Mucosa of descending colon (tissue), 3 donors: ENCODE results near the gene KCNAB3. TPM values are rescaled to one million over a fixed set of nuclear protein-coding genes. Genes with fewer than 3 reads are reported as not detected.
A peak's percentile ranks its signal among the peaks of the same experiment; 100 is the strongest.
"Not testable (repeated sequence)": the region's sequence is repeated elsewhere in the genome, so short reads cannot be mapped to it uniquely, and the experiment has no call there.

ENCODE experiments used
- ATAC-seq: fragments of 200-7000 bp; cut with Tn5 transposase; one replicate; pipeline ENCODE4 v1.9.1; 2020; ENCODE audit warnings: mild to moderate bottlenecking, moderate library complexity
- DNase-seq, 3 donors: peaks; one replicate each; pipeline ENCODE4 v3.0.0-alpha.2; 2020
- H3K36me3 ChIP-seq: fragments of 200-600 bp; one replicate; pipeline ENCODE4 v1.8.0; 2021; ENCODE audit warnings: low read depth, mild to moderate bottlenecking
- H3K4me1 ChIP-seq: fragments of 200-600 bp; one replicate; pipeline ENCODE4 v1.8.0; 2021; ENCODE audit warnings: low read depth, mild to moderate bottlenecking
- H3K4me3 ChIP-seq: fragments of 200-600 bp; one replicate; pipeline ENCODE4 v1.8.0; 2021; ENCODE audit warnings: mild to moderate bottlenecking
- H3K9me3 ChIP-seq: fragments of 200-600 bp; one replicate; pipeline ENCODE4 v1.8.0; 2021; ENCODE audit warnings: mild to moderate bottlenecking
- CTCF ChIP-seq: fragments of 200-600 bp; IDR thresholded peaks from one replicate; pipeline ENCODE4 v1.8.0; 2022; ENCODE audit warnings: antibody characterized with exemption, mild to moderate bottlenecking
- intact Hi-C, 2 donors: fragments of 100-400 bp; cut with DNase I in 1 of 2; cut with micrococcal nuclease in 1 of 2; formaldehyde crosslinking; loops; one replicate each; pipeline versions ENCODE4 v1.11.0 to v1.11.1; 2022; cut with DNase I, micrococcal nuclease
- total RNA-seq, 3 donors: library from RNA; stranded (reverse); fragmentation: NEBNext Ultra II Directional in 2 of 3; extraction: Animal tissue kit (Norgen Biotek cat#: 25700) in 2 of 3; gene quantifications; one replicate each; pipeline versions ENCODE4 v1.2.1 to v1.2.4, GENCODE V29; 2021 to 2023
- donor health status: DM: no; HTN: no; CAD: no; lungs with moderate emphysema.
- donor health status: DM: no; HTN: no; CAD: no.
- donor health status: DM: no; HTN: yes; CAD: no.

The KCNAB3 gene
- total RNA-seq, 3 donors from 2014 or later = 3.3 to 5.5 (median 3.9) TPM

- no peak for TF ChIP-seq CTCF
- no peaks in the 10 kb centered on the region for H3K9me3 ChIP-seq
- intact Hi-C loops = no loop called here
- ATAC-seq = no peak
- peak in 1 of 3 donors; percentile 13 for DNase-seq
- no peak overlapping the region for H3K4me3 ChIP-seq
- H3K4me1 ChIP-seq = no peaks in the 10 kb centered on the region
- H3K36me3 ChIP-seq = no peaks in the 10 kb centered on the region
Measured at GRCh38 chr17:7956228-7956965, 26.7 kb upstream of the KCNAB3 start.

- Histone ChIP-seq H3K9me3 (no peaks in the 10 kb centered on the region), H3K36me3 (no peaks in the 10 kb centered on the region), H3K4me1 (no peaks in the 10 kb centered on the region), H3K4me3 (no peak overlapping the region)
- intact Hi-C loops = no loop called here
- ATAC-seq = no peak
- DNase-seq = no peak
- no peak for TF ChIP-seq CTCF
Measured at GRCh38 chr17:7955414-7956227, 26.0 kb upstream of the KCNAB3 start.

- DNase-seq, ATAC-seq, H3K9me3 ChIP-seq, intact Hi-C loops, H3K4me1 ChIP-seq, H3K4me3 ChIP-seq, H3K36me3 ChIP-seq: not testable (repeated sequence)
Measured at GRCh38 chr17:7953266-7953665, 23.6 kb upstream of the KCNAB3 start.

GRCh38 chr17:7951143-7951792 is 21.6 kb upstream of the KCNAB3 start:
- H3K36me3 ChIP-seq = no peaks in the 10 kb centered on the region
- TF ChIP-seq CTCF = no peak
- H3K4me3 ChIP-seq = no peak overlapping the region
- ATAC-seq (peak; percentile 51), DNase-seq (no peak)
- intact Hi-C loops = no loop called here
- no peaks in the 10 kb centered on the region for H3K4me1 ChIP-seq
- no peaks in the 10 kb centered on the region for H3K9me3 ChIP-seq

- ATAC-seq = no peak
- DNase-seq = no peak
- no peaks in the 10 kb centered on the region for H3K9me3 ChIP-seq
- no peaks in the 10 kb centered on the region for H3K36me3 ChIP-seq
- H3K4me1 ChIP-seq = no peaks in the 10 kb centered on the region
- TF ChIP-seq CTCF = no peak
- intact Hi-C loops = no loop called here
- no peak overlapping the region for H3K4me3 ChIP-seq
Measured at GRCh38 chr17:7950578-7950977, 20.9 kb upstream of the KCNAB3 start.

GRCh38 chr17:7947651-7948050 is 18.0 kb upstream of the KCNAB3 start:
- no peak for DNase-seq
- Histone ChIP-seq H3K9me3 (no peaks in the 10 kb centered on the region), H3K4me3 (no peak overlapping the region), H3K4me1 (no peaks in the 10 kb centered on the region), H3K36me3 (peaks cover 9% of the 10 kb centered on the region)
- intact Hi-C loops = no loop called here
- no peak for TF ChIP-seq CTCF
- ATAC-seq = no peak
